LoVo (cell line): Measurements from ENCODE around the gene NPAS2.

ENCODE experiments used
- DNase-seq: peaks from one replicate; pipeline ENCODE4 v3.0.0-alpha.2; 2016; ENCODE audit warnings: low spot score

The NPAS2 gene

DNA sequence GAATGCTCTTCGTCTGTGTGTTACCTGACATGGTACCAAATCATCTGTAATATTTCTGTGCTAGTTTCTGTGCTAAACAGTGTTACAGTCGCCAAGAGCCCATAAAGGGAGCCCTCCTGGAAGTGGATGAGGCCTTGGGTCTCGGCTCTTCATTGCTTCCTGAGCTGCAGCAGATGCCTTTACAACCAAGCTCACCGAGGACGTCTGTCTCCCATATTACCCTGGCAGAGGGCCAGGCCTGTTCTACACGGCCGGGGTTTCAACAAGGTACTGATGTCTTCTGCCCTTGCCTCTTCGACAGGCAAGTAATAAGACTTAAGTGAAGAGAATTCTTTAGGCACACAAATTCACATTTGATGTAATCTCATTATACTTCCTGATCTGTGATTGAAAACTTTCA lies 199.0 kb downstream of the NPAS2 start:
- no peak for DNase-seq

DNA sequence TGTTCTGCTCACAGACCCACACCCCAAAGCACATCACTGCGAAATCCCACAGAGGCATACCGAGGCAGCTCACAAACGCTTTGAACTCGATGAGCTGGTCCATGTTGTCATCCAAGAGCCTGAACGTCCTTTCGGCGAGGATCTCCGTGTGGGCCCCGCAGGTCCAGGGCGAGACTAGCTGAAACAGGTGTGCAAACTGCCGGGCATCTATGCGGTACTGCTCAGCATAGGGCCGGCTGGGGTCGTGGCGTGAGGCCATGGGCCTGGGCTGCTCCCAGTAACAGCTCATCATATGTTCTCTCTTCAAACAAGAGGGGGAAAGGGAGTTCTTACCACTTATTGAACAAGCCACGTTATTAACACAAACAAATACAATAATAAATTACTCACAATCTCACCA lies 202.3 kb downstream of the NPAS2 start:
- no peak for DNase-seq

DNA sequence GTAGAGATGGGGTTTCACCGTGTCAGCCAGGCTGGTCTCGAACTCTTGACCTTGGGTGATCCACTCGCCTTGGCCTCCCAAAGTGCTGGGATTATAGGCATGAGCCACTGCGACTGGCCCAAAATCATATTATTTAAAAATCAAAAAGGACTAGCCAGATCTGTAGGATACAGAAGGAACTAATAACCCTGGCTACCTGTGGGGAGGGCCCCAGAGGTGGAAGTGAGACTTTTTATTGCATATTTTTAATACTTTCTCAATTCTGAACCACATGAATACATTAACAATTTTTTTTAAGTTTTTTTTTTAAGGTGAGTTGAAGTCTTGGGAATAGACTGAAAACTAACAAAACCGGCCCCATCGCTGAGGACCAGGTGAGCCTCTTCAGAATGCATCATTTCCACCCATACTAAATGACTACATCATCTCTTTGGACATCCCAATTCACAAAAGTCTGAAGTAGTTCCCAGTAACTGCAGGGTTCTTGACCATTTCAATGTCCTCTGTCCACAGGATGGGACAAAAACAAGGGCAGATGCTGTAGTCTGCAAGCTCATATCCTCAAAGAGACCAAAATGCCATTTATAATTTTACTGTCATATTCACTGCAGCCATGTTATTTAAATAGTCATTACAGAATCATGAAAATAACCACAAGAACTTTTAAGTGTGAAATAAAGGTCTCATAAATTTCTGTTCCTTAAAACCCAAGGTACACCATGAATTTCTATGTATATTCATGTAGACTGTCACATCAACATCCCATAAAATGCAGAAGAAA lies 203.6 kb downstream of the NPAS2 start:
- no peak for DNase-seq

DNA sequence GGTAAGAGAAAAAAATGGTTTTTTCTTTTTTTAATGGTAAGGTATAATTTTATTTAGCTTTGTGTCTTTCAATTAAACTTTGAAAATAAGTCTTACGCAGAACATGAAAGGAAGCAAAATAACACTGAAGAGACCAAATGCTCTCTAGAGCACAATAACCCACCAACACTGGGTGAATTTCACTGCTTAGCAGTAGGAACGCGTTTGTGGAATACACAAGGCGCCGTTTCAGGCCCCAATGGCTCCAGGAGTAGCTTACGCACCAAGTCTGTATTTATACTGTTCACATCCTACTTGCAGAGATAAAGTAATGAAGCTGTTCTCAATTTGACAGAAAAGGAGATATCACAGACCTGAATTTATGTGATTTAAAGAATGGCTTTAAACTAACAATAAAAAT lies 205.6 kb downstream of the NPAS2 start:
- DNase-seq, result no peak

DNA sequence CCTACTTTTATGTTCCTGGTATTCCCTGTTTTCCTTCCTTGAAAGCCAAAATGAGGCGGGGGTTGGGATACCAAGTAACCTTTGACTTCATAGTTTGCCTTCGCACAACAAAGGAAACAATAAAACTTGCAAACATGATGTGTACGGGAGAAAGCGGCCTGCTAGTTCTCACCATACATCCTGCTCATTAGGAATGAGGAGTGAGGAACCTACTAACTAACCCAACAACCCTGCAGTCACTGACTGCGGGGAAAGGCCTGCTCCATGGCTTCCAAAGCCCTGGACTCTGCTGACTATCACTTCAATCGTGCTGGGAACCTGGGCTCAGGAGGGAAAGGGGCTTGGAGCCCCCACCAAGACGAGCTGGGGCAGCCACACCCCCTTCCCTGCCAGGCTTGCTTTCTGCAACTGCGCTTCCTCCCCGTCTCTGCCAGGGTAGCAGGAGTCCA lies 206.3 kb downstream of the NPAS2 start:
- DNase-seq, result no peak

DNA sequence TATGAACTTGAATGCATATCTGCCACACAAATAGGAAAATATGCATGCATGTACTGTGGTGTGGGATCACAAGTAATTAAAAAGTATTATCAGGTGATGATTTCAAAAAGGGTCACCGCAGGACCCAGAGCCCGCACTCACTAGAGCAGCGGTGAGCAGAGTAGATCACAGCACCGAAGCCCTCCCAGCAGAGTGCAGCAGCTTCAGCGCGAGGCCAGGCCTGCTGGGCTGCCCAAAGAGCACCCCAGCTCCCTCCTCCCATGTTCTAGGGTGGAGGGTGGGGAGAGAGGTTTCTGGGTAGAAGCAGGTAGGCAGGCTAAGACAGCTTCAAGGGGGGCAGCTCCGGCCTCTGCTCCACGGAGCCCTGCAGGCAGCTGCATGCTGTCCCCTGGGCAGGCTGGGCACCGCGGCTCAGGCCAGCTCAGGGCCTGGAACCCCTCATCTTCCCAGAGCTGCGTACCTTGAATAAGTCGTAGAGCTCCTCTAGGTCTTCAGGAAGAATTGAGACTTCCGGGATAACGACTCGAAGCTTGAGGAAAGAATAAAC lies 207.1 kb downstream of the NPAS2 start:
- no peak for DNase-seq

DNA sequence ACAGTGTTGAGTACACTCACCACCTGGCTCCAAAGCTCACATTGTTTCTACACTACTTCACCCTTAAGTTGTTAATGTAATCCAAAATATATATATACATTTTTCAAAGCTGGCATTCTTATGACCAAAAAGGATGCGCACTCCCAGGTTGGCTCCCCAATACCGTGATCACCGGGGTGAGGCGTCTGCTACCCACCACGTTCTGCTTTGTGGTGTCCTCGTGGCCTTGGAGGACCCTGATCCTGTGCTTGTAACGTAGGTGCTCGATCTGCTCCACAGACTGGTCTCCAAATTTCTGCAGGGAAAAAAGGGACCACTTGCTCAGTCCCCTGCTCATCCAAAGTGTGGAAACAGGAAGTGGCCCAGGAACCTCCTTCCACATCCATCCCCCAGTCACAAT lies 207.9 kb downstream of the NPAS2 start:
- DNase-seq, result no peak

DNA sequence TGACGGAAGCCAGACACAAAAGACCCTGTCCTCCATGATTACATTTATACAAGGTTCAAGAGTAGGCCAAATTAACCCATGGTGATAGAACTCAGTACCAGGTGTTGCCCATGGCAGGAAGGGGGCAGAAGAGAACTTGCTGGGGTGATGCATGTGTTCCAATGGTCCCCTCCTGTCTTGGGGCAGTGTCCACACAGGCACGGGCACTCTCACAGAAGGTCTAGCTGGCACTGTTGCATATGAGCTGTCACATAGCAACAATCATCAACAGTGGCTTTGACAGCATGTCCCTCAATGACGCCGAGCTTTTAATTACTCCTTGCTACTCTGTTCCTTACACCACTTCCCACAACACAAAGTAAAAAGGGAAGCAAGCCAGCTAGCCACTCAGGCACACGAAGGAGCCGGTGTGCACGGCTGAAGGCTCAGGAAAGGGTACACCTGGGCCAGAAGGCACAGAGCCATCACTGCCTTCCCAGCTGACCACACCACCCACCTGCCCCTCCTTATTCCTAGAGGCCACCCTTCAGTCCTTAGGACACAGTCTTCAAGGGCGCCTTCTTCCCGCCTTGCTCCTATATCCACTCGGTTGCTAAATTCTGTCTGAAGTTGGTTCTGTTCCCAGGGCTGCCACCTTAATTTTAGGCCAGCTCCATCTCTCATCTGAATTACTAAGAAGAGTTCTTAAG lies 211.1 kb downstream of the NPAS2 start:
- DNase-seq, result no peak

DNA sequence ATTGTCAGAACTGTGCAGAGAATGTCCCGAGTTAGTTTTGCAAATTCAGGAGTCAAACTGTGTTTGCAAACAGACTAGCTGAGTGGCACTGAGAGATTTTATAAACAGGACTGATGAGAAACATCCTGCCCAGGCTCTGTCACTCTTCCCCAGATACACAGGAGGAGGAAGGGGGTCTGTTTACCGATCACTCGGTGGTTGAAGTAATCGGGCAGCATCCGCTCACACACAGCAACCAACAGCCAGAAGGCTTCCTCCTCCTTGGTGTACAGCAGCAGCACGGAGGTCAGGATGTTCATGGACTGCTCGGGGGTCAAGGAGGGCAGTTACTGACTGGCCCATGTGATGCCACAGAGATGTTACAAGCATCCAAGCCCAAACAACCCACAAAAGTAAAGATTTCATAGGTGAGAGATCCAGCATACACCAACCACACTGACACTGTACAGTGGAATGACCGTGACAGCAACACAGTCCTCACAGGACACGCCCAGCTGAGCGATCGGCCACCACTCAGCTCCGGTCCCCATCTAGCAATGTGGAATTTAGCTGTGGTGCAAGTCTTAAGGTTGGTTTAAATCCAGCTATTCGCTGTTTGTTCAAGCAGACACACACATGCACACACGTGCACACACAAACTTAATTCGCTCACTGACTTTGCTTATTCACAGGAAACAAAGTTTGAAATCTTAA lies 212.3 kb downstream of the NPAS2 start:
- no peak for DNase-seq

DNA sequence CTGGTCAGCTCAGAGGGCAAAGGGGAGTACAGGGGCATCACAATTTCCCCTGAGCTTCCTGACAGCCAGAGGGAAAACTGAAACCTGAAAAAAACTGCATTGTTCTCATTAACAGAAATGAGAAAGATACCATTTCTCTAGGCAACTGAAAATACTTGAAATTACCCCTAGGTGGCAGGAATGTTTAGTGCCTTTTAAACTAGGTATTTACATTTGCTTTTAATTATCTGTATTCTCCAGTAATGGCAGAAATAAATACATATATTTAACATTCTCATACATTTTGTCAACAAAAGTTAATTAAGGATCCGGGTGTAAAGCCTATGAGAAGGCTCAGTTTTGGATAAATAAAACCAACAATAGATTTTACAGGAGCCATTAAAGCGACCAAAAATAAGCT lies 216.6 kb downstream of the NPAS2 start:
- no peak for DNase-seq

DNA sequence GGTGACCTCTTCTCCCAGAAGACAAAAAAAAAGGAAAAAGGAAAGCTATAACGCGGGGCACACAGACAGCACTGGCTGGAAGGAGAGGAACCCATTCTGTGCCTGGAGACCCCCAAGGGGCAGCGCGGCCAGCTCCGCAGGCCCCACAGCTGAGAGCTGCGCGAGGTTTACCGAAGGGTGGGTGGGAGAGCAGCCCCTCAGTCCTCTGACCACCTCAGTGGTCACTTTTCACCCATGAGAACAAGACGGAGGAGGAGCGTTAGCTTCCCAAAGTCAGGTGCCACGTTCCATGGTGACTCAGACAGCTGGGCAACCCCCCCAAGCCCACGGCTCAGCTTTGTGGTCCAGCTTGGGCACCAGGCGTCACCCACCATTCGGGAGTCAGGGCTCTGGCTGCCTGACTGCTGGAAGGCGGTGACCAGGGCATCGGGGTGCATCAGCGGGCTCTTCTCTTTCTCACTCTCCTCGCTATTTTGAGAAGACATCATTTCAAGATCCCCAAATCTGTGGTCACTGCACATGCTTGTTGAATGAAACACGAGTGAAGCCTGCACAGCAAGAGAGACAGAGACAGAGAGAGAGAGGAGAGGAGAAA lies 217.3 kb downstream of the NPAS2 start:
- no peak for DNase-seq

DNA sequence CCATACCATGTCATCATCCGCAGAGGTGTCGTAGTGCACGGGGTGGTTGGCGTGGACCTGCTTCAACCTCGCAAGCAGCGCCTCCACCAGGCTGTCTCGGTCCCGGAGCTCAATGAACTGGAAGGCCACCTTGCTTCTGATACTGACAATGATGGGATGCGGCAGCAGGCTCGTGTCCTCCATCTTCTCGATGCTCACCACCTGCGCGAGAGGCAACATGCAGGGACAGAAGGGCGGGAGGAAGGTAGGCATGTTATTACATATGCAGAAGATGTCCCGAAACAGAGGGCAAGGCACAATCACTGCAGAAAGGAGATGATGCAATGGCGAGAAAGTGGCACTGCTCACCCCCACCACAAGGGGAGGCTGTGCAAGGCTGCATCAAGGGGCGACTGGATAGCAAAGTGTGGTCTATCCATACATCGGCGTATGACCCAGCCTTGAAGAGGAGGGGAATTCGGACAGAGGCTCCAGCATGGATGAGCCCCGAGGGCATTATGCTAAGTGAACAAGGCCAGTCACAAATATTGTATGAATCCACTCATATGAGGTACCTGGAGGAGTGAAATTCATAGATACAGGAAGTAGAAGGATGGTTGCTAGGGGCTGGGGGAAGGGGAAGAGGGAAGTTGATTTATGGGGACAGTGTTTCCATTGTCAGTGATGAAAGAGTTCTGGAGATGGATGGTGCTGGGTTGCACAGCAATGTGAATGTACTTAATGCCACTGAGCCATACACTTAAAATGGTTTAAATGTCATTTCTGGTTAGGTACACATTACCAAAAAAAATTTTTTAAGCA lies 218.7 kb downstream of the NPAS2 start:
- DNase-seq, result peak; percentile 7

DNA sequence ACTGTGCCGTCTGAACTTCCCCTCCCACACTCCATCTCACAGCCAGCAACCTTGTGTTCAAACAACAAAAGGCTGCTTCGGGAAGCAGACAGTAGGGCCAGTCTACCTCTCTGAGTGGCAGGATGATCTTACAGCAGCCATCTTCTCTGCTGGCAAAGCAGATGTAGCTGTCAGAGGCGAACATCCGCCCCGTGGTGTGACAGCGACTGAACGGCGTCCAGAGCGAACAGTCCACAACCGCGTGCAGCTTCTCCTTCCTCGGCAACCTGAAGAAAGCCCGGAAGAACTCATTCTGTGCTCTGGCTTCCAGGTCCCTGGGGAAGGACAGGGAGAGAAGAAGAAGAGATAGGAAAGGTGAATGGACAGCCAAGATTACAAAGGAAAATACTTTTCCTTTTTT lies 220.1 kb downstream of the NPAS2 start:
- no peak for DNase-seq

DNA sequence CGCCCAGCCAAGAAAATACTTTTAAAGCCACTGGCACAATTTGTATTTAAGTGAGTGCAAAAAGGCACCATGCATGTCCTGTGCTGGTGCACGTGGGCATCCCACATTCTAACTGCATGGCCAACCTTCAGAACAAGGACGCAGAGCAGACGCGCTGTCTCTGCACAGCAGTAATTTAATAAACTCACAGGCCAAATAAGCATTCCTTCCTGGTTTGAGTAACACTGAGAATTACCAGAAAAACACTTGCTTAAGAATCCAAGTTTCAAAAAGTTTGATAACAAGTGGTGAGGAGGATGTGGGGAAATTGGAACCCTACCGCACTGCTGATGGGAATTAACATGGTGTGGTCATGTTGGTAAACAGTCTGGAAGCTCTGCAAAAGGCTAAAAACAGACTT lies 220.8 kb downstream of the NPAS2 start:
- no peak for DNase-seq

DNA sequence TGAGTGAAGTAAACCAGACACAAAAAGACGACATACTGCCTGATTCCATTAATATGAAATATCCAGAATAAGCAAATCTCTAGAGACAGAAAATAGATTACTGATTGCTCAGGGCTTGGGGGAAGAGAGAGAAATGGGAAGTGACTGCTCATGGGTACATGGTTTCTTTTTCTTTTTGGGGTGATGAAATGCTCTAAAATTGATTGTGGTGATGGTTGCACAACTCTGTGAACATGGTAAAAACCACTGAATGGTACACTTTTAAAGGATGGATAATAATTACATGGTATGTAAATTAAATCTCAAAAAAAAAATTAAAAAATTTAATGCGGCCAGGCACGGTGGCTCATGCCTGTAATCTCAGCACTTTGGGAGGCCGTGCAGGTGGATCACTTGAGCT lies 221.5 kb downstream of the NPAS2 start:
- DNase-seq, result no peak

DNA sequence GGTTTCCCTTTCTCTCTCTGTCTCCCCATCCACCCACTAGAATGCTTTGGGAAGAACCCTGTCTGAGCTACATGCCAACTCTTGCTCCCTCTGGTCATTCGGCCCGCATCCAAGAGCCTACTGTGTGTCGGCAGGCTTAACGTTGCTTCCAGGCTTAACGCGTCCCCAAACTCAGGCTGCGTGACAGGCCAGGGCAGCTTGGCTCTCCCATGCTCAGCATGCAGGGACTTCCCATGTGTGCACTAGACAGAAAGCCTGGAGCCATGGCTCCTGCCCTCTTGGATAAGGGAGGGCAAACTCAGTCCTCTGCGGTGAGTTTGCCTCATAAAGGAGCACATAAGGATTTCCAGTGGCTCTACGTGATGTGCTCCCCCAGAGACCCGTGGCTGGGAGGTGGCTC lies 225.4 kb downstream of the NPAS2 start:
- no peak for DNase-seq
